ENCODE results near the gene PPP2R2B. TPM values are rescaled to one million over a fixed set of nuclear protein-coding genes. Genes with fewer than 3 reads are reported as not detected.

The PPP2R2B gene
- total RNA-seq, 1 experiment from 2014 or later: 20.3 TPM

- TF ChIP-seq ZNF532 (CRISPR knock-in tag; IDR thresholded peaks at IDR 0.05; ENCODE audit: borderline replicate concordance) (no peak), ZNF423 (CRISPR knock-in tag; IDR thresholded peaks at IDR 0.05) (no peak), TEAD1 (CRISPR knock-in tag; IDR thresholded peaks at IDR 0.05) (no peak), JUN (CRISPR knock-in tag; IDR thresholded peaks at IDR 0.05) (no peak), ERG (CRISPR knock-in tag; IDR thresholded peaks at IDR 0.05) (no peak), ZNF219 (CRISPR knock-in tag; IDR thresholded peaks at IDR 0.05; ENCODE audit: borderline replicate concordance) (no peak)
- TF ChIP-seq, protein P1, sequence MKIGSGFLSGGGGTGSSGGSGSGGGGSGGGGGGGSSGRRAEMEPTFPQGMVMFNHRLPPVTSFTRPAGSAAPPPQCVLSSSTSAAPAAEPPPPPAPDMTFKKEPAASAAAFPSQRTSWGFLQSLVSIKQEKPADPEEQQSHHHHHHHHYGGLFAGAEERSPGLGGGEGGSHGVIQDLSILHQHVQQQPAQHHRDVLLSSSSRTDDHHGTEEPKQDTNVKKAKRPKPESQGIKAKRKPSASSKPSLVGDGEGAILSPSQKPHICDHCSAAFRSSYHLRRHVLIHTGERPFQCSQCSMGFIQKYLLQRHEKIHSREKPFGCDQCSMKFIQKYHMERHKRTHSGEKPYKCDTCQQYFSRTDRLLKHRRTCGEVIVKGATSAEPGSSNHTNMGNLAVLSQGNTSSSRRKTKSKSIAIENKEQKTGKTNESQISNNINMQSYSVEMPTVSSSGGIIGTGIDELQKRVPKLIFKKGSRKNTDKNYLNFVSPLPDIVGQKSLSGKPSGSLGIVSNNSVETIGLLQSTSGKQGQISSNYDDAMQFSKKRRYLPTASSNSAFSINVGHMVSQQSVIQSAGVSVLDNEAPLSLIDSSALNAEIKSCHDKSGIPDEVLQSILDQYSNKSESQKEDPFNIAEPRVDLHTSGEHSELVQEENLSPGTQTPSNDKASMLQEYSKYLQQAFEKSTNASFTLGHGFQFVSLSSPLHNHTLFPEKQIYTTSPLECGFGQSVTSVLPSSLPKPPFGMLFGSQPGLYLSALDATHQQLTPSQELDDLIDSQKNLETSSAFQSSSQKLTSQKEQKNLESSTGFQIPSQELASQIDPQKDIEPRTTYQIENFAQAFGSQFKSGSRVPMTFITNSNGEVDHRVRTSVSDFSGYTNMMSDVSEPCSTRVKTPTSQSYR (CRISPR knock-in tag; IDR thresholded peaks at IDR 0.05): no peak
- TF ChIP-seq, protein P2, sequence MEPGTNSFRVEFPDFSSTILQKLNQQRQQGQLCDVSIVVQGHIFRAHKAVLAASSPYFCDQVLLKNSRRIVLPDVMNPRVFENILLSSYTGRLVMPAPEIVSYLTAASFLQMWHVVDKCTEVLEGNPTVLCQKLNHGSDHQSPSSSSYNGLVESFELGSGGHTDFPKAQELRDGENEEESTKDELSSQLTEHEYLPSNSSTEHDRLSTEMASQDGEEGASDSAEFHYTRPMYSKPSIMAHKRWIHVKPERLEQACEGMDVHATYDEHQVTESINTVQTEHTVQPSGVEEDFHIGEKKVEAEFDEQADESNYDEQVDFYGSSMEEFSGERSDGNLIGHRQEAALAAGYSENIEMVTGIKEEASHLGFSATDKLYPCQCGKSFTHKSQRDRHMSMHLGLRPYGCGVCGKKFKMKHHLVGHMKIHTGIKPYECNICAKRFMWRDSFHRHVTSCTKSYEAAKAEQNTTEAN (CRISPR knock-in tag; IDR thresholded peaks at IDR 0.05): no peak
These were observed 127.5 kb downstream of the PPP2R2B start (continued) for GRCh38 chr5:146751054-146751453.

- ATAC-seq: no peak
- TF ChIP-seq PREB (CRISPR knock-in tag; IDR thresholded peaks at IDR 0.05; ENCODE audit: borderline replicate concordance): no peak
- no peak for TF ChIP-seq ATF1 (CRISPR knock-in tag; IDR thresholded peaks at IDR 0.05)
- no peak for TF ChIP-seq SMAD3 (CRISPR knock-in tag; IDR thresholded peaks at IDR 0.05; ENCODE audit: borderline replicate concordance)
- TF ChIP-seq ZNF317 (CRISPR knock-in tag; IDR thresholded peaks at IDR 0.05; ENCODE audit: borderline replicate concordance, low read depth): no peak
- TF ChIP-seq ELF4 (CRISPR knock-in tag; IDR thresholded peaks at IDR 0.05; ENCODE audit: low read depth): no peak
- Mint-ChIP-seq H3K9me3 (peaks cover 18% of the 10 kb centered on the region), H3K4me1 (peaks cover 25% of the 10 kb centered on the region), H3K4me3 (no peak overlapping the region), H3K27ac (no peak overlapping the region), H3K36me3 (peaks cover 12% of the 10 kb centered on the region), H3K27me3 (ENCODE audit: low read depth) (no peaks in the 10 kb centered on the region)
- no peak for DNase-seq (ENCODE audit: low spot score)
- ChIA-PET CTCF (interaction anchor here (0.7 kb wide), 1 partner anchor 49 kb away, joined by 3 read pairs; no protein-coding TSS in a partner anchor), POLR2A (interaction anchor here (0.5 kb wide), 1 partner anchor 11 kb away, joined by 5 read pairs; no protein-coding TSS in a partner anchor)
These were observed 130.0 kb downstream of the PPP2R2B start for GRCh38 chr5:146748533-146748932.
